HEK293 (cell line): ENCODE data around the gene NPC1.

Source experiments
- BCL11B ChIP-seq: fragments of 450-650 bp; formaldehyde crosslinking; IDR thresholded peaks from 2 replicates; pipeline ENCODE4 v1.5.1; 2016; ENCODE audit warnings: low read depth, missing biosample characterization, missing genetic modification characterization
- HOXC10 ChIP-seq: sonication (generic); formaldehyde crosslinking; IDR thresholded peaks from 2 replicates; pipeline ENCODE4 v1.8.1; 2023; ENCODE audit warnings: mild to moderate bottlenecking, missing genetic modification reagents
- MYNN ChIP-seq: fragments of 450-650 bp; formaldehyde crosslinking; IDR thresholded peaks from 2 replicates; pipeline ENCODE4 v1.5.1; 2016; ENCODE audit warnings: missing biosample characterization, missing genetic modification characterization, borderline replicate concordance
- REPIN1 ChIP-seq: fragments of 450-650 bp; formaldehyde crosslinking; IDR thresholded peaks from 2 replicates; pipeline ENCODE4 v1.5.1; 2017; ENCODE audit warnings: missing biosample characterization, missing genetic modification characterization, low read depth
- SP2 ChIP-seq: fragments of 450-650 bp; formaldehyde crosslinking; IDR thresholded peaks from 2 replicates; pipeline ENCODE4 v1.5.1; 2016; ENCODE audit warnings: missing biosample characterization, missing genetic modification characterization
- SP3 ChIP-seq: fragments of 450-650 bp; formaldehyde crosslinking; IDR thresholded peaks from 2 replicates; pipeline ENCODE4 v1.5.1; 2016; ENCODE audit warnings: missing biosample characterization, missing genetic modification characterization
- YY1 ChIP-seq: fragments of 450-650 bp; formaldehyde crosslinking; IDR thresholded peaks from 2 replicates; pipeline ENCODE4 v1.5.1; 2018; ENCODE audit warnings: missing biosample characterization, missing genetic modification characterization
- ZFHX2 ChIP-seq: fragments of 450-650 bp; formaldehyde crosslinking; conservative IDR thresholded peaks from 2 replicates; pipeline ENCODE4 v1.5.1; 2016; ENCODE audit warnings: missing biosample characterization, missing genetic modification characterization
- ZFP37 ChIP-seq: fragments of 450-650 bp; formaldehyde crosslinking; IDR thresholded peaks from 2 replicates; pipeline ENCODE4 v1.5.1; 2016; ENCODE audit warnings: missing biosample characterization, missing genetic modification characterization
- ZFP41 ChIP-seq: fragments of 450-650 bp; formaldehyde crosslinking; IDR thresholded peaks from 2 replicates; pipeline ENCODE4 v1.5.1; 2016; ENCODE audit warnings: missing biosample characterization, missing genetic modification characterization, borderline replicate concordance
- ZIC2 ChIP-seq: fragments of 450-650 bp; formaldehyde crosslinking; IDR thresholded peaks from 2 replicates; pipeline ENCODE4 v1.5.1; 2016; ENCODE audit warnings: missing biosample characterization, missing genetic modification characterization
- ZNF133 ChIP-seq: fragments of 450-650 bp; formaldehyde crosslinking; IDR thresholded peaks from 2 replicates; pipeline ENCODE4 v1.5.1; 2016; ENCODE audit warnings: missing biosample characterization, missing genetic modification characterization
- ZNF146 ChIP-seq: fragments of 450-650 bp; formaldehyde crosslinking; IDR thresholded peaks from 2 replicates; pipeline ENCODE4 v1.5.1; 2016; ENCODE audit warnings: missing biosample characterization, missing genetic modification characterization
- ZNF157 ChIP-seq: fragments of 450-650 bp; formaldehyde crosslinking; IDR thresholded peaks from 2 replicates; pipeline ENCODE4 v1.5.1; 2016; ENCODE audit warnings: missing biosample characterization, missing genetic modification characterization
- ZNF202 ChIP-seq: fragments of 450-650 bp; formaldehyde crosslinking; IDR thresholded peaks from 2 replicates; pipeline ENCODE4 v1.5.1; 2016; ENCODE audit warnings: missing biosample characterization, missing genetic modification characterization, borderline replicate concordance
- ZNF274 ChIP-seq, 2 experiments: fragments of 200-500 bp in 1 of 2; fragments of 450-650 bp in 1 of 2; sonication (Bioruptor generic) in 1 of 2; formaldehyde crosslinking in 1 of 2; IDR thresholded peaks; 2 replicates each; pipeline versions ENCODE4 v1.5.1 to v1.6.1; 2014 to 2016; ENCODE audit warnings: borderline replicate concordance in 1 of 2, inconsistent platforms in 1 of 2, low read length in 1 of 2, missing biosample characterization in 1 of 2, missing genetic modification characterization in 1 of 2
- ZNF341 ChIP-seq: fragments of 450-650 bp; formaldehyde crosslinking; IDR thresholded peaks from 2 replicates; pipeline ENCODE4; 2016; ENCODE audit warnings: low read depth, missing biosample characterization, missing genetic modification characterization
- ZNF366 ChIP-seq: fragments of 450-650 bp; formaldehyde crosslinking; conservative IDR thresholded peaks from 2 replicates; pipeline ENCODE4 v1.5.1; 2016; ENCODE audit warnings: missing biosample characterization, missing genetic modification characterization
- ZNF514 ChIP-seq: fragments of 450-650 bp; formaldehyde crosslinking; IDR thresholded peaks from 2 replicates; pipeline ENCODE4 v1.5.1; 2016; ENCODE audit warnings: missing biosample characterization, missing genetic modification characterization
- ZNF555 ChIP-seq: fragments of 450-650 bp; formaldehyde crosslinking; conservative IDR thresholded peaks from 2 replicates; pipeline ENCODE4 v1.5.1; 2017; ENCODE audit warnings: missing biosample characterization, mild to moderate bottlenecking, missing genetic modification characterization, inconsistent platforms
- ZNF561 ChIP-seq: fragments of 450-650 bp; IDR thresholded peaks from 2 replicates; pipeline ENCODE4 v1.5.1; 2018; ENCODE audit warnings: missing biosample characterization, missing genetic modification characterization, borderline replicate concordance
- ZNF600 ChIP-seq: fragments of 450-650 bp; formaldehyde crosslinking; IDR thresholded peaks from 2 replicates; pipeline ENCODE4 v1.5.1; 2016; ENCODE audit warnings: missing biosample characterization, missing genetic modification characterization
- ZNF610 ChIP-seq: fragments of 450-650 bp; formaldehyde crosslinking; IDR thresholded peaks from 2 replicates; pipeline ENCODE4 v1.5.1; 2016; ENCODE audit warnings: missing biosample characterization, missing genetic modification characterization, borderline replicate concordance
- ZNF785 ChIP-seq: fragments of 450-650 bp; formaldehyde crosslinking; IDR thresholded peaks from 2 replicates; pipeline ENCODE4 v1.5.1; 2016; ENCODE audit warnings: missing biosample characterization, missing genetic modification characterization
- TF ChIP-seq, protein P1 (sequence below): fragments of 450-650 bp; formaldehyde crosslinking; IDR thresholded peaks from 2 replicates; pipeline ENCODE4 v1.5.1; 2017; ENCODE audit warnings: missing biosample characterization, missing genetic modification characterization
- TF ChIP-seq, protein P2 (sequence below): fragments of 450-650 bp; formaldehyde crosslinking; optimal IDR thresholded peaks from 2 replicates; pipeline ENCODE3; 2016; ENCODE audit warnings: missing biosample characterization, mild to moderate bottlenecking, missing genetic modification characterization
- TF ChIP-seq, protein P3 (sequence below): fragments of 450-650 bp; IDR thresholded peaks from 2 replicates; pipeline ENCODE4 v1.5.1; 2018; ENCODE audit warnings: missing biosample characterization, missing genetic modification characterization
- TF ChIP-seq, protein P4 (sequence below): fragments of 450-650 bp; formaldehyde crosslinking; IDR thresholded peaks from 2 replicates; pipeline ENCODE4 v1.5.1; 2016; ENCODE audit warnings: missing biosample characterization, missing genetic modification characterization
- TF ChIP-seq, protein P5 (sequence below): fragments of 450-650 bp; formaldehyde crosslinking; IDR thresholded peaks from 2 replicates; pipeline ENCODE4 v1.5.1; 2016; ENCODE audit warnings: missing biosample characterization, missing genetic modification characterization

Gene NPC1

DNA sequence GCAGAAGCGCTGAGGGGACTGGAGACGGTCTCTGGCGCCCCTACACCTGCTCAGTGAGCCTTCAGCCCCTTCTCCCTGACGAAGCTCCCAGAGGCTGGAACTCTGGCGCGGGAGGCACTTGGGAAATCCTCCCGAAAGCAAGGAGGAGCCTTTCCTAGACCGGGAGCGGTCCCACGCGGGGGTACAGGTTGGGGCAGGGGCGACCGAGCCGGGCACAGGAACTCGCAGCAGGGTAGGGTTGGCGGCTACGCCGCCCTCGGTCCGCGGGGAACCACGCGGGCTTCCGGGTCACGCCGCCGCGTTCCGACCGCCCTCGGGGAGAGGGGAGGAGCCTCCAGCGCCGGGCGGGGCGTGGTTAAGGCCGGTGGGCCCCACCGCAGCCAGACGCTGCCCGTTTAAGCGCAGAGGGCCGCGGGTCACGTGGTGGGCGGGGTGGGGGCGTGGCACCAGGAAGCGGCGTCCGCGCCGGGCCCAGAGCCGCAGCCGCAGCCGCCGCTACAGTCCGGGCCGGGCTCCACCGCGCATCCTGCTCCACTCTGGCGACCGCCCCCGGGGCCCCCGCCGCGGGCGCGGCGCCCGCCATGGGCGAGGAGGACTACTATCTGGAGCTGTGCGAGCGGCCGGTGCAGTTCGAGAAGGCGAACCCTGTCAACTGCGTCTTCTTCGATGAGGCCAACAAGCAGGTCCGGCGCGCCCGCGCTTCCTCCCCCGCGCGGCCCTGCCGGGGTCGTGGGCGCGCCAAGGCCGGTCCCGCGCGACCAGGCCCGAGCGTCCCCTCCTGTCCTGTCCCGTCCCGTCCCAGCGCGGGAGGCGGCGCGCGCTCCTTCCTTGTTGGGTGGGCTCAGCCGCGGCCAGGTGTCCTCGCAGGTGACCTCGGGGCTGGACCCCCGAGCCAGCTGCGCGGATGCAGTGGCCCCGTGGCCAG, 83.0 kb downstream of the NPC1 start, which contains the start of gene RMC1 (continued):
- peak; percentile 71 for TF ChIP-seq ZNF341 (tag by site-specific recombination)
- TF ChIP-seq, protein P1, sequence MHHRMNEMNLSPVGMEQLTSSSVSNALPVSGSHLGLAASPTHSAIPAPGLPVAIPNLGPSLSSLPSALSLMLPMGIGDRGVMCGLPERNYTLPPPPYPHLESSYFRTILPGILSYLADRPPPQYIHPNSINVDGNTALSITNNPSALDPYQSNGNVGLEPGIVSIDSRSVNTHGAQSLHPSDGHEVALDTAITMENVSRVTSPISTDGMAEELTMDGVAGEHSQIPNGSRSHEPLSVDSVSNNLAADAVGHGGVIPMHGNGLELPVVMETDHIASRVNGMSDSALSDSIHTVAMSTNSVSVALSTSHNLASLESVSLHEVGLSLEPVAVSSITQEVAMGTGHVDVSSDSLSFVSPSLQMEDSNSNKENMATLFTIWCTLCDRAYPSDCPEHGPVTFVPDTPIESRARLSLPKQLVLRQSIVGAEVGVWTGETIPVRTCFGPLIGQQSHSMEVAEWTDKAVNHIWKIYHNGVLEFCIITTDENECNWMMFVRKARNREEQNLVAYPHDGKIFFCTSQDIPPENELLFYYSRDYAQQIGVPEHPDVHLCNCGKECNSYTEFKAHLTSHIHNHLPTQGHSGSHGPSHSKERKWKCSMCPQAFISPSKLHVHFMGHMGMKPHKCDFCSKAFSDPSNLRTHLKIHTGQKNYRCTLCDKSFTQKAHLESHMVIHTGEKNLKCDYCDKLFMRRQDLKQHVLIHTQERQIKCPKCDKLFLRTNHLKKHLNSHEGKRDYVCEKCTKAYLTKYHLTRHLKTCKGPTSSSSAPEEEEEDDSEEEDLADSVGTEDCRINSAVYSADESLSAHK (tag by site-specific recombination) = peak; percentile 82
- no peak for TF ChIP-seq YY1
- peak; percentile 58 for TF ChIP-seq ZIC2 (tag by site-specific recombination)
- peak; percentile 94 for TF ChIP-seq SP3 (tag by site-specific recombination)
- no peak for TF ChIP-seq ZNF202 (tag by site-specific recombination)
- no peak for TF ChIP-seq ZNF555 (tag by site-specific recombination)
- TF ChIP-seq HOXC10 (CRISPR knock-in tag) = 0 out of 2 replicates have a peak, but pooled peaks have one; percentile 59
- no peak for TF ChIP-seq ZNF133 (tag by site-specific recombination)
- TF ChIP-seq ZNF785 = no peak
- 0 out of 2 replicates have a peak, but pooled peaks have one; percentile 29 for TF ChIP-seq ZNF610 (tag by site-specific recombination)
- TF ChIP-seq ZNF274 (IDR thresholded peaks at IDR 0.05; ENCODE audit: low read length) = no peak
- no peak for TF ChIP-seq ZNF274 (tag by site-specific recombination; IDR thresholded peaks at IDR 0.05; ENCODE audit: borderline replicate concordance)
- peak; percentile 60; the same call in 1 of the 2 replicates for TF ChIP-seq ZFHX2 (tag by site-specific recombination)
- TF ChIP-seq ZNF366 (tag by site-specific recombination) = no peak
- TF ChIP-seq, protein P2, sequence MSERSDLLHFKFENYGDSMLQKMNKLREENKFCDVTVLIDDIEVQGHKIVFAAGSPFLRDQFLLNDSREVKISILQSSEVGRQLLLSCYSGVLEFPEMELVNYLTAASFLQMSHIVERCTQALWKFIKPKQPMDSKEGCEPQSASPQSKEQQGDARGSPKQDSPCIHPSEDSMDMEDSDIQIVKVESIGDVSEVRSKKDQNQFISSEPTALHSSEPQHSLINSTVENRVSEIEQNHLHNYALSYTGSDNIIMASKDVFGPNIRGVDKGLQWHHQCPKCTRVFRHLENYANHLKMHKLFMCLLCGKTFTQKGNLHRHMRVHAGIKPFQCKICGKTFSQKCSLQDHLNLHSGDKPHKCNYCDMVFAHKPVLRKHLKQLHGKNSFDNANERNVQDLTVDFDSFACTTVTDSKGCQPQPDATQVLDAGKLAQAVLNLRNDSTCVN (tag by site-specific recombination) = peak; percentile 82
- TF ChIP-seq, protein P3, sequence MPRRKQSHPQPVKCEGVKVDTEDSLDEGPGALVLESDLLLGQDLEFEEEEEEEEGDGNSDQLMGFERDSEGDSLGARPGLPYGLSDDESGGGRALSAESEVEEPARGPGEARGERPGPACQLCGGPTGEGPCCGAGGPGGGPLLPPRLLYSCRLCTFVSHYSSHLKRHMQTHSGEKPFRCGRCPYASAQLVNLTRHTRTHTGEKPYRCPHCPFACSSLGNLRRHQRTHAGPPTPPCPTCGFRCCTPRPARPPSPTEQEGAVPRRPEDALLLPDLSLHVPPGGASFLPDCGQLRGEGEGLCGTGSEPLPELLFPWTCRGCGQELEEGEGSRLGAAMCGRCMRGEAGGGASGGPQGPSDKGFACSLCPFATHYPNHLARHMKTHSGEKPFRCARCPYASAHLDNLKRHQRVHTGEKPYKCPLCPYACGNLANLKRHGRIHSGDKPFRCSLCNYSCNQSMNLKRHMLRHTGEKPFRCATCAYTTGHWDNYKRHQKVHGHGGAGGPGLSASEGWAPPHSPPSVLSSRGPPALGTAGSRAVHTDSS (tag by site-specific recombination) = 0 out of 2 replicates have a peak, but pooled peaks have one; percentile 22
- TF ChIP-seq MYNN = no peak
- TF ChIP-seq ZNF561 (tag by site-specific recombination) = peak; percentile 61; the same call in 1 of the 2 replicates
- TF ChIP-seq, protein P4, sequence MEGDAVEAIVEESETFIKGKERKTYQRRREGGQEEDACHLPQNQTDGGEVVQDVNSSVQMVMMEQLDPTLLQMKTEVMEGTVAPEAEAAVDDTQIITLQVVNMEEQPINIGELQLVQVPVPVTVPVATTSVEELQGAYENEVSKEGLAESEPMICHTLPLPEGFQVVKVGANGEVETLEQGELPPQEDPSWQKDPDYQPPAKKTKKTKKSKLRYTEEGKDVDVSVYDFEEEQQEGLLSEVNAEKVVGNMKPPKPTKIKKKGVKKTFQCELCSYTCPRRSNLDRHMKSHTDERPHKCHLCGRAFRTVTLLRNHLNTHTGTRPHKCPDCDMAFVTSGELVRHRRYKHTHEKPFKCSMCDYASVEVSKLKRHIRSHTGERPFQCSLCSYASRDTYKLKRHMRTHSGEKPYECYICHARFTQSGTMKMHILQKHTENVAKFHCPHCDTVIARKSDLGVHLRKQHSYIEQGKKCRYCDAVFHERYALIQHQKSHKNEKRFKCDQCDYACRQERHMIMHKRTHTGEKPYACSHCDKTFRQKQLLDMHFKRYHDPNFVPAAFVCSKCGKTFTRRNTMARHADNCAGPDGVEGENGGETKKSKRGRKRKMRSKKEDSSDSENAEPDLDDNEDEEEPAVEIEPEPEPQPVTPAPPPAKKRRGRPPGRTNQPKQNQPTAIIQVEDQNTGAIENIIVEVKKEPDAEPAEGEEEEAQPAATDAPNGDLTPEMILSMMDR (tag by site-specific recombination) = peak; percentile 82
- TF ChIP-seq, protein P5, sequence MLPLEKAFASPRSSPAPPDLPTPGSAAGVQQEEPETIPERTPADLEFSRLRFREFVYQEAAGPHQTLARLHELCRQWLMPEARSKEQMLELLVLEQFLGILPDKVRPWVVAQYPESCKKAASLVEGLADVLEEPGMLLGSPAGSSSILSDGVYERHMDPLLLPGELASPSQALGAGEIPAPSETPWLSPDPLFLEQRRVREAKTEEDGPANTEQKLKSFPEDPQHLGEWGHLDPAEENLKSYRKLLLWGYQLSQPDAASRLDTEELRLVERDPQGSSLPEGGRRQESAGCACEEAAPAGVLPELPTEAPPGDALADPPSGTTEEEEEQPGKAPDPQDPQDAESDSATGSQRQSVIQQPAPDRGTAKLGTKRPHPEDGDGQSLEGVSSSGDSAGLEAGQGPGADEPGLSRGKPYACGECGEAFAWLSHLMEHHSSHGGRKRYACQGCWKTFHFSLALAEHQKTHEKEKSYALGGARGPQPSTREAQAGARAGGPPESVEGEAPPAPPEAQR (tag by site-specific recombination) = no peak
- TF ChIP-seq ZNF146 = no peak
- TF ChIP-seq ZNF514 (tag by site-specific recombination) = no peak
- TF ChIP-seq ZNF600 (tag by site-specific recombination) = peak; percentile 48; the same call in 1 of the 2 replicates
- TF ChIP-seq ZFP37 (tag by site-specific recombination) = peak; percentile 83
- TF ChIP-seq ZFP41 (tag by site-specific recombination) = no peak
- no peak for TF ChIP-seq ZNF157 (tag by site-specific recombination)
- no peak for TF ChIP-seq REPIN1 (tag by site-specific recombination)
- TF ChIP-seq BCL11B = no peak
- peak; percentile 68 for TF ChIP-seq SP2 (tag by site-specific recombination)
